GM10248 (cell line): ENCODE results near the gene FOCAD.

Experiments used
- CTCF ChIA-PET: fragments of 300-600 bp; sonication (Branson Sonifier 250); formaldehyde crosslinking; extraction: SDS; loops from one replicate; lab custom pipeline; 2021; ENCODE audit warnings: antibody characterized with exemption; lab: Yijun Ruan, JAX
- POLR2A ChIA-PET: fragments of 350-650 bp; sonication (Branson Sonifier 250); formaldehyde crosslinking; extraction: SDS; loops from one replicate; lab custom pipeline; 2020; ENCODE audit warnings: antibody characterized with exemption; lab: Yijun Ruan, JAX
- DNase-seq: peaks from one replicate; pipeline ENCODE4 v3.0.0; 2012; ENCODE audit errors: extremely low spot score
- TF ChIP-seq, protein P1 (sequence below): IDR thresholded peaks from 2 replicates; pipeline ENCODE4 v1.5.1; 2012; ENCODE audit warnings: mild to moderate bottlenecking, low read depth; ENCODE audit errors: extremely low read depth, missing control alignments, control extremely low read depth

FOCAD gene

DNA sequence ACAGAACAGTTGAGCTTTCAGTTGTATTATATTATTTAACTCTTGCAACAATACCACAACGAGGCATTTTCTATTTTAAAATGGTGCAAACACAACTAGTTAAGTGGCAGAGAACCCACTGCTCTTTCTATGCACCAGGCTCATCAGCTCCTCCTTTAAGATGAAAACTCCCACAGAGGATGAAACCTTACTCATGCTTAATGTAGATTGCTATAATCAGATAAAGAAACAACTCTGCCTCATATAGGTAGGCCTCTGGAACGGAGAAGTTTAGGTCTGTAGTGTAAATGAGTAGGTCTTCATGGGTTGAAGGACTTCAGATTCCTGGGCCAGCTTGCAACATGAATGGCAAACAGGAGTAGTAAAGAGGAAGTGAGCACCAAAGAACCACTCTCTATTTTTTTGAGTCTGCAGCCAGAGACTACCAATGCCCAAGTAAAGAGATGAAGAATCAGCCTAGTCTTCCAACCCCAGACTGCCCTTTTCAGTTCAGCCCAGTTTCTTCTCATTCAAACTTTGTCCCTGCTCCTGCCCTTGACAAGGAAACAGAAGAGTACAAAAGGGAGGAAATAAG is 313.5 kb downstream of the FOCAD start:
- no peak for DNase-seq
- POLR2A ChIA-PET, result no interaction called here
- TF ChIP-seq, protein P1, sequence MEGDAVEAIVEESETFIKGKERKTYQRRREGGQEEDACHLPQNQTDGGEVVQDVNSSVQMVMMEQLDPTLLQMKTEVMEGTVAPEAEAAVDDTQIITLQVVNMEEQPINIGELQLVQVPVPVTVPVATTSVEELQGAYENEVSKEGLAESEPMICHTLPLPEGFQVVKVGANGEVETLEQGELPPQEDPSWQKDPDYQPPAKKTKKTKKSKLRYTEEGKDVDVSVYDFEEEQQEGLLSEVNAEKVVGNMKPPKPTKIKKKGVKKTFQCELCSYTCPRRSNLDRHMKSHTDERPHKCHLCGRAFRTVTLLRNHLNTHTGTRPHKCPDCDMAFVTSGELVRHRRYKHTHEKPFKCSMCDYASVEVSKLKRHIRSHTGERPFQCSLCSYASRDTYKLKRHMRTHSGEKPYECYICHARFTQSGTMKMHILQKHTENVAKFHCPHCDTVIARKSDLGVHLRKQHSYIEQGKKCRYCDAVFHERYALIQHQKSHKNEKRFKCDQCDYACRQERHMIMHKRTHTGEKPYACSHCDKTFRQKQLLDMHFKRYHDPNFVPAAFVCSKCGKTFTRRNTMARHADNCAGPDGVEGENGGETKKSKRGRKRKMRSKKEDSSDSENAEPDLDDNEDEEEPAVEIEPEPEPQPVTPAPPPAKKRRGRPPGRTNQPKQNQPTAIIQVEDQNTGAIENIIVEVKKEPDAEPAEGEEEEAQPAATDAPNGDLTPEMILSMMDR, result no peak
- CTCF ChIA-PET, result interaction anchor here (0.8 to 1.4 kb wide), 6 partner anchors 9 to 115 kb away, joined by 3 to 5 read pairs (median 3); no protein-coding TSS in a partner anchor

DNA sequence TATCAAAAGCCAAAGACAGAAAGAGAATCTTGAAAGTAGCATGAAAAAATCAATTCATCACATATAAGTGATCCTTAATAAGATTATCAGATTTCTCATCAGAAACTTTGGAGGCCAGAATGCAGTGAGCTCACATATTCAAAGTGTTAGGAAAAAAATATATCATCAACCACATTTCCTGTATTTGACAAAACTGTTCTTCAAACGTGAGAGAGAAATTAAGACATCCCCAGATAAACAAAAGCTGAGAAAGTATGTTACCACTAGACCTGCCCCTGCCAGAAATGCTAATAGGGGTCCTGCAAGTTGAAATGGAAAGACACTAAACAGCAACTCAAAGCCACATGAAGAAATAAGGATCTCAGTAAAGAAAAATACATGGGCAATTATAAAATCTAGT is 317.5 kb downstream of the FOCAD start:
- TF ChIP-seq, protein P1, result no peak
- CTCF ChIA-PET, result interaction anchor here (1.1 kb wide), 1 partner anchor 25 kb away, joined by 3 read pairs; no protein-coding TSS in a partner anchor
- POLR2A ChIA-PET, result no interaction called here
- DNase-seq, result no peak

DNA sequence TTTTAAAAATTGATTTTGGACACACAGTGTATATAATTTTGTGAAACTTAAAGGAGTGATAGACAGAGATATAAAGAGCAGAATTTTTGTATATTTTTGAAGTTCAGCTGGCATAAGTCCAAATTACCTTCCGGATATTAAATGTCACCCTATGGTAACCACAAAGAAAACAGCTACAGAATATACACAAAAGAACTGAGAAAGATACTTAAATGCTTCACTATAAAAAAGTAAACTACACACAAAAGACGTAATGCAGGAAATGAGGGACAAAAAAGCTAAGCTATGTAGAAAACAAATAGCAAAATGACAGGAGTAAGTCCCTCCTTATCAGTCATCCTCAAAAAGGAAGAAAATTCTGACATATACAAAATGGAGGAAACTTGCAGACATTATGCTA is 318.0 kb downstream of the FOCAD start:
- TF ChIP-seq, protein P1, result no peak
- POLR2A ChIA-PET, result no interaction called here
- no peak for DNase-seq
- CTCF ChIA-PET, result interaction anchor here (1.1 kb wide), 1 partner anchor 25 kb away, joined by 3 read pairs; no protein-coding TSS in a partner anchor

DNA sequence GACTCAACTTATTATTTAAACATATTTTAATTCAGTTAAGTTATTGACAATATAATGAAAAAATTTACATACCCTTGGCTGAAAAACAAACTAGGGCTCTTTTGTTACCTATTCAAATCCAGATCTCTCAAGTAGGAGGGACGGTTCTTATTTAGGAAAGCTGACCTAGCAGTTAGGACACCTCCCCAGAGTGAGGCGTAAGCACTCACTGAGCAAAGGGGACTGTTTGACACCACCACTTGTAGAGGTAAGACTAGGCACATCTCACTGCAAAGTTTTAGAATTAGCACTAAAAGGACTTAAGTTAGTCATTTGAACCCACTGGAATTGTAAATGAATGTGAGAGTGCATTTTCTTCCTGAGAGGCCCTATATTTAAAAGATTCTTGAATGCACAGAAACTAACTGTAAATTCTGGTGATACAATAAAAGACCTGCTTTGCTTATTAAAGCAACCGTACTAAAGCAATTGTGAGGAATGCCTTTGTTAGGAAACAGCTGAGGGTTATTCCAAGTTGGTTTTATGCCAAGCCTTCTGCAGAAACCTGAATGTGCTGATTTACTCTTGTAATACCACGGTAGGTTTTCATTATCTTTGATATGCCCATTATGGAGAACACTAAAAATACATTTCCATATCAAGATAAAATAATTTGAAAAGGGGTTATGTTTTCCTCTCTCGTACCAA is 331.2 kb downstream of the FOCAD start:
- POLR2A ChIA-PET, result no interaction called here
- CTCF ChIA-PET, result no interaction called here
- TF ChIP-seq, protein P1, result no peak
- DNase-seq, result no peak

DNA sequence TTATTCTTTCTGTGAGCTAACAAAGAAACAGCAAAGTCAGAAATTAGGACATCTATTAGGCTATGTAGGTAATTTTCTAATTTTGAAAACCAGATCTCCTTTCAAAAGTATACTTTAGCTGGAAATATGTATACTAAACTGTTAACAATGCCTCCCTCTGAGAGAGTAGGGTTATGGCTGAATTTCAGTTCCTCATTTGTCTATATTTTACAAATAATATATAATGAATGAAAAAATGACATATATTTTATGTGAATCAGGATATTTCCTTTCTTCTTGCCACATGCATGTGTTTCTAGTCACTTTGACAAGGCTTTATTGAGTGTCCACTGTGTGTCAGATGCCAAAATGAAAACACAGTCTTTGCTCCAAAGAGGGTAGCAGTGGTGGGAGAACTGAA is 331.9 kb downstream of the FOCAD start:
- ChIA-PET CTCF (no interaction called here), POLR2A (no interaction called here)
- TF ChIP-seq, protein P1, result no peak
- DNase-seq, result no peak

DNA sequence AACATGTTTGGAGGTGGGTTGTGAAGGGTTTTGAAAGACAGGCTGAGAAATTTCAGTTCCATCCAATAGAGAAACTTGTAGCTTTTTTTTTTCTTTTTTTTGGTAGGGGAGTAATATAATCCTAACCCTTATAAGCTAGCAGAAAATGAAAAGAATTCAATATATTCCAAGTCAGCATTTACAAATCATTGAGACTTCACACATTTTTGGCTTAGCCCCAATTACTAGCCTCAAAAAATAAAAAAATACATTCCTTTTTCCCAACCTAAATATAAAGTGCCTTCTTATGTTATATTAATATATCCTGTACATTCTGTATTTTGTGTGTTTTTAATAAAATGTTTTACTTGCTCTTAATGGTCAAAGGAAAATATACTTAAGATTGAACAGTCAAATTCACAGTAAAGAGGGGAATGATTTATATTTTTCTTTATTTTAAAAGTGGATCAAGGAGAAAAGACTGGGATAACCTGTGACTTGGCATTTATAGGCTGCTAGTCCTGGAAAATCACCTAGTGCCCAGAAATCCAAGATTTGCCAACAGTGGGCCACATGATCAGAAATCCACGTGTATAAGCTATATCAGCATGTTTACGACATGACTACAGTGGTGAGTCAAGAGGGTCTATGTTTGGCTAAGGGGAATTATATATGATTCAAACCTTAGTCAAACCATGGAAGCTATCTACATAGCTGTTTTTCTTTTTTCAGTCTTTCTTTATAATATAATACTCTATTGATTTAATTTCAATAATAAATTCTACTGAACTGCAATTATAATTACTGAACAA is 332.8 kb downstream of the FOCAD start:
- TF ChIP-seq, protein P1, result no peak
- ChIA-PET POLR2A (no interaction called here), CTCF (interaction anchor here (1.5 to 2.3 kb wide), 2 partner anchors 11 to 20 kb away, joined by 3 to 9 read pairs; no protein-coding TSS in a partner anchor)
- no peak for DNase-seq
